HG02571 (cell line): ENCODE measurements around the gene DPM3.
"Not testable (repeated sequence)": the region's sequence is repeated elsewhere in the genome, so short reads cannot be mapped to it uniquely, and the experiment has no call there.

Source experiments
- ATAC-seq: cut with Tn5 transposase; IDR thresholded peaks from one replicate; pipeline ENCODE4 v1.9.1; 2021; ENCODE audit warnings: mild to moderate bottlenecking, moderate library complexity; ENCODE audit not compliant: unreplicated experiment

Gene DPM3

GRCh38 chr1:155126556-155127104 is 13.7 kb downstream of the DPM3 start:
- no peak for ATAC-seq

GRCh38 chr1:155125946-155126555 is 14.3 kb downstream of the DPM3 start:
- ATAC-seq, result no peak

- no peak for ATAC-seq
Measured at GRCh38 chr1:155125511-155125945, 14.8 kb downstream of the DPM3 start.

- no peak for ATAC-seq
Measured at GRCh38 chr1:155124503-155125463, 15.5 kb downstream of the DPM3 start.

- ATAC-seq, result no peak
Measured at GRCh38 chr1:155123801-155124200, 16.5 kb downstream of the DPM3 start.

GRCh38 chr1:155122308-155122707 is 18.0 kb downstream of the DPM3 start:
- ATAC-seq, result no peak

GRCh38 chr1:155121249-155121648 is 19.1 kb downstream of the DPM3 start:
- no peak for ATAC-seq

- no peak for ATAC-seq
Measured at GRCh38 chr1:155120253-155120652, 20.1 kb downstream of the DPM3 start.

GRCh38 chr1:155118090-155118489 is 22.2 kb downstream of the DPM3 start:
- ATAC-seq, result not testable (repeated sequence)

GRCh38 chr1:155117610-155118009 is 22.7 kb downstream of the DPM3 start:
- no peak for ATAC-seq

- no peak for ATAC-seq
Measured at GRCh38 chr1:155116113-155116764, 24.1 kb downstream of the DPM3 start.

GRCh38 chr1:155113450-155113980 is 26.8 kb downstream of the DPM3 start:
- ATAC-seq, result no peak

- ATAC-seq, result no peak
Measured at GRCh38 chr1:155110826-155111225, 29.5 kb downstream of the DPM3 start.

- ATAC-seq, result no peak
Measured at GRCh38 chr1:155110381-155110780, 29.9 kb downstream of the DPM3 start.

- ATAC-seq, result no peak
Measured at GRCh38 chr1:155108296-155108695, 32.0 kb downstream of the DPM3 start.

- no peak for ATAC-seq
Measured at GRCh38 chr1:155107309-155108264, 32.7 kb downstream of the DPM3 start.

GRCh38 chr1:155106862-155107261 is 33.5 kb downstream of the DPM3 start:
- no peak for ATAC-seq

GRCh38 chr1:155105604-155106011 is 34.7 kb downstream of the DPM3 start:
- ATAC-seq, result no peak

GRCh38 chr1:155104605-155105534 is 35.5 kb downstream of the DPM3 start:
- no peak for ATAC-seq
